GM19467 (cell line): ENCODE measurements around the gene LENG8.
"Not testable (repeated sequence)": the region's sequence is repeated elsewhere in the genome, so short reads cannot be mapped to it uniquely, and the experiment has no call there.

ENCODE experiments used
- ATAC-seq: cut with Tn5 transposase; IDR thresholded peaks from one replicate; pipeline ENCODE4 v1.9.1; 2021; ENCODE audit warnings: mild to moderate bottlenecking, moderate library complexity; ENCODE audit not compliant: unreplicated experiment

Gene LENG8

DNA sequence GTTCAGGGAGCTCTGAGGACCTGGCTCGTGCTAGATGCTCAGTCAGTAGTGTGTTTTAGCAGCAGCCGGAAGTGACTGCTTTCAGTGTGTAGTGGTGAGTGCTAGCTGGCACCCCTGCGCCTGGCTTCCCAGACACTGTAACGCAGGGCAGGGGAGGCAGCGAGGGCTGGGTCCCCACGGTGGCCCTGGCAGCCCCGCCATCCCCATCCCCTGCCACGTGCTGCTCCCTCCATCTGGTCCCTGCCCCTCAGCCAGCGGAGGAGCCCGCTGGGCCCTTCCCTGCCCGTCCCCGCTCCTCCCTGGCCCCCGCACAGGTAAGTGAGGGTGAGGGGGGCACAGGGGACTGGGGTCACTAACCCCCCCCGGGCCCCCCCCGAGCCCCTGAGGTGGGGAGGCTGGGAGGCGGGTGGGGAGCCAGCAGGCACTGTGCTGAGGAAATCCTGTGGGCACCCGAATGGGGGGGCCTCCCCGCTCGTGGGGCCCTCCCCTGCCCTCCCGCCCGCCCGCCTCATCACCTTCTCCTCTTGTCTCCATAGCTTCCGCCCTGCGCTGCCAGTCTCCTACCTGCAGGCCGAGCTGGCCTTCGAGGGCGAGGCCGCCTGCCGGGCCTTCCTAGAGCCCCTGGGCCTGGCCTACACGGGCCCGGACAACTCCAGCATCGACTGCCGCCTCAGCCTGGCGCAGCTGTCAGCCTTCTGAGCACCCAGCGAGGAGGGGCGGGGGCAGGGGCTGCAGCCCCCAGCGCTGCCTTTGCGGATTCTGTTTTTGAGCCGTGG, 11.4 kb downstream of the LENG8 start:
- no peak for ATAC-seq

DNA sequence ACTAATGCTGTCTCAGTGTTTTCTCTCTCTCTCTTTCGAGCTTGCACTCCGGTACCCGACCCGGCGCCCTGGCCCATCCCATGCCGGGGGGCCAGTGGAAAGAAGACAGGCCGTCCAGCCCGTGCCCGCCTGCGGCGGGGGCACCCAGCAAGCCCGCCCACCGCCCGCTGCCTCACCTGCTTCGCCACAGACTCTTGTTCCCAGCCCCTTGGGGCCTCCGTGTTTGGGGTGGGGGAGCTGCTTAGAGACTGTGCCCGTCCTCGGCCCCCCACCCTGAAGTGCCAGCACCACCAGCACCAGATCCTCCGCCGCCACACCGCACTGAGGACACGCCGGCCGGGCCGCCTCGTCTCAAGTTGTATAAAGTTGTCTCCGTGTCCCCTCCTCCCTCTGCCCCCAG, 12.2 kb downstream of the LENG8 start:
- no peak for ATAC-seq

DNA sequence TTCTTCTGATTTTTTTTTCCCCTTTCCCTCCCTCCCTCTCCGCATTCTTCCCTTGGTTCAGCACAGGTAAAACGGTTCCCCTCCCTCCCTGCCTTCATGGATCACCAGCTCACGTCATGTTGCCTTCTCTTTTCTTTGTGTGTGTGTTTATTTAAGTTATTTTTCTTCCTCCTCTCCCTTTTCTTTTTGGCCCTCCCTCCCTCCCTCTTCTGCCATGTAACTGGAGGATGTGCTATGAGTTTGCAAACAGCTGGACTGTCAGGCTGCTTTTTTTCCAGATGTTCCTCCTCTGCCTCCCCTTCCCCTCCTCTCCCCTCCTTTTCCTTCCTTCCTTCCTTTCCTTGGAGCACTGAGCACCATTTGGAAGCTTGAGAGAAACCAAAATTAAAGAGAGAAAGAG, 12.6 kb downstream of the LENG8 start:
- no peak for ATAC-seq

DNA sequence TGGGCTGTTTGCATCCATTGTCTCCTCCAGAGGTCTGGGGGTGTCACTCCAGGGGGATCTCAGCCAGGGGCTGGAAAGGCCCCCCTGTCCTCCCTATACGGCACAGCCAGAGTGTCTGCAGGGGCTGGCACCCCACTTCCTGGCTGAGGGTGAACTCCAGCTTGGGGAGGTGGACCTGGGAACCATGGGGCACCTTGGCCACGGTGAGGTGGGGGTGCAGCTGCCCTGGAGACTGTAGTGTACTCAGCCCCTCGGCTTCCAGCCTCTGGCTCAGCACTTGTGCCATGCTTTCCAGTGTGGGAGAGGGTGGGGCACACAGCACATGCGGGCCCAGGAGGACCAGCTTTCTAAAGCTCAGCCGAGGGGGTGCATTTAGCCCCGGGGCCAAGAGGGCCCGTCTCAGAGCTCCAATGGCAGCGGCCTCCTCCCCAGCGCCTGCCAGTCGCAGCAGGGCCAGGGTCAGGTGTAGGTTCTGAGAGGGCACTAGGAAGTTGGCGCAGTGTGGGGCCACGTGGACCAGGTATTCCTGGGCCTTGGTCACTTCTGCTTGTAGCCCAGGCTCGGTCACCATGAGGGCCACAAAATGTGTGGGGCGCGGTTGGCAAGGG, 13.2 kb downstream of the LENG8 start:
- ATAC-seq = no peak

DNA sequence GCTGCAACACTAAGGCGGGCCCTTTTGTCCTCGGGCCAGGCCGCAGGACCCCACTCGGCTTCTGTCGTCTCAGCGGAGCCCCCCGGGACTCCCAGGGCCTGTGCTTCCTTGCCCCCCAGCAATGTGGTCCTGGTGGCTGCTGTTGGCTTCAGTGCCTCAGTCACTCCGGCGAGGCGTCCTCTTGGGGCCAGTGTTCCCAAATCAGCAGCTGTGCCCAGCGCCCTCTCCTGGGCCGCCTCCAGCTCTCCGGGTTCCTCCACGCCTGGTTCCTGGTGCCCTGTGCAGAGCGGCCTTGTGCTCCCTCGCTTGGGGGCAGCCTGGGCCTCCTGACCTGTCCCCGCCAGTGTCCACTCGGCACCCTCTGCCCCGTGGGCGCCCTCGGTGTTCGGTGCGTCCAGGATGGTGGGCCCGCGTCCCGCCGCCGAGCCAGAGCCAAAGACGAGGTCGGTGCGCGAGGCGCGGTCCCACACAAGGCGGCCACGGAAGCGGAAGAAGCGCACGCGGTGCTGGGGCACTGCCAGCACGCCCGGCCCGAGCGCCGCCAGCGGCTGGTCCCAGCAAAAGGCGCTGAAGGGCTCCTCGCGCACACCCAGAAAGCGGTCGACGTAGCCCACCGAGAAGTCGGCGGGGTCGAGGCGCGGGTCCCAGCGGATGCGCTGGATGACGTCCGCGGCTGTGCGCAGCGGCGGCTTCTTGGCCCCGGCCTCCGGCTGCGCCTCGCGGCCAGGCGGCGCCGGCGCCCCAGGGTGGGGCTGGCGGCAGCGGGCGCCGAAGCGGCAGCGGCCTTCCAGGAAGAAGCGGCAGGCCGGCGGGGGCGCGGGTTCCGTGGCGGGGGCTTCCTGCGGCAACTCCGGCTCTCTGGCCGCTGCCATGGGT, 13.9 kb downstream of the LENG8 start:
- ATAC-seq = peak; percentile 11

DNA sequence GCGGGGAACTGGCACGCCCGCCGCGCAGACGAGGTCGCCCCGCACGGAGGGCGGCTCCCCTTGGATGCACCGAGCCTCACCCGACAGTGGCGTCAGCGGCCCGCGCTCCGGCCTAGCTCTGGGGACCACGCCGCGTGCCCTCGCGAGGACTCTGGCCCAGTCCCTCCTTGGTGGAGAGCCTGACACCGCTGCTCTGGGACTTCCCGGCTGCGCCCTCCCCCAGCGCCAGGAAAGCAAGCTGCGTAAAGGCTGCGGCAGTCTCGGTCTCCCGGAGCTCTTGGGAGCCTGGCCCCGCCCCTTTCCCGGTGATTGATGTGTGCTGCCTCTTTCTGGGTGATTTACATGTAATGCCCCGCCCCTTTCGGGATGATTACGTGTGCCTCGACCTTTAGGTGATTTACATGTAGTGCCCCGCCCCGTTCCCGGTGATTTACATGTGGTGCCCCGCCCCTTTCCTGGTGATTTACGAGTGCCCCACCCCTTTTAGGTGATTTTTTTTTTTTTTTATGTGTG, 14.6 kb downstream of the LENG8 start, which contains the start of gene LENG9:
TSS of gene LENG9 (minus strand) at position 248 of the 513 bp plus-strand sequence. CDS start 252 bp downstream, outside the sequence.
- peak; percentile 49 for ATAC-seq

DNA sequence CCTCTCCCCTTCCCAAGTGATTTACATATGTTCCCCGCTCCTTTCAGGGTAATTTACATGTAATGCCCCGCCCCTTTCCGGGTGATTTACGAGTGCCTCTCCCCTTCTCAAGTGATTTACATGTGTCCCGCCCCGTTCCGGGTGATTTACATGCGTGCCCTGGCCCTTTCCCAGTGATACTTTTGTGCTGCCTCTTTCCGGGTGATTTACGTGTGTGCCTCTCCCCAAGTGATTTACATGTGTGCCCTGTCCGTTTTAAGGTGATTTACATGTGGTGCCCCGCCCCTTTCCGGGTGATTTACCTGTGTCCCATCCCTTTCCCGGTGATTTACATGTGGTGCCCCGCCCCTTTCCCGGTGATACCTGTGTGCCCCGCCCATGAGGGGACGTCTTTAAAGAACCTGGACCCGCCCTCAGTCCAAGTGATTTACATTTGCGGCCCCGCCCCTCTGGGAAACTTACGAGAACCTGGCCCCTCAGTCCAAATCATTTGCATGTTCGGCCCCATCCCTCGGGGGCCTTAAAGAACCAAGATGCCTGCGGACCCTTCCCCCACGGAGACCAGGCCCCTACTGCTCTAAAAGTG, 15.1 kb downstream of the LENG8 start:
- ATAC-seq = peak; percentile 45

DNA sequence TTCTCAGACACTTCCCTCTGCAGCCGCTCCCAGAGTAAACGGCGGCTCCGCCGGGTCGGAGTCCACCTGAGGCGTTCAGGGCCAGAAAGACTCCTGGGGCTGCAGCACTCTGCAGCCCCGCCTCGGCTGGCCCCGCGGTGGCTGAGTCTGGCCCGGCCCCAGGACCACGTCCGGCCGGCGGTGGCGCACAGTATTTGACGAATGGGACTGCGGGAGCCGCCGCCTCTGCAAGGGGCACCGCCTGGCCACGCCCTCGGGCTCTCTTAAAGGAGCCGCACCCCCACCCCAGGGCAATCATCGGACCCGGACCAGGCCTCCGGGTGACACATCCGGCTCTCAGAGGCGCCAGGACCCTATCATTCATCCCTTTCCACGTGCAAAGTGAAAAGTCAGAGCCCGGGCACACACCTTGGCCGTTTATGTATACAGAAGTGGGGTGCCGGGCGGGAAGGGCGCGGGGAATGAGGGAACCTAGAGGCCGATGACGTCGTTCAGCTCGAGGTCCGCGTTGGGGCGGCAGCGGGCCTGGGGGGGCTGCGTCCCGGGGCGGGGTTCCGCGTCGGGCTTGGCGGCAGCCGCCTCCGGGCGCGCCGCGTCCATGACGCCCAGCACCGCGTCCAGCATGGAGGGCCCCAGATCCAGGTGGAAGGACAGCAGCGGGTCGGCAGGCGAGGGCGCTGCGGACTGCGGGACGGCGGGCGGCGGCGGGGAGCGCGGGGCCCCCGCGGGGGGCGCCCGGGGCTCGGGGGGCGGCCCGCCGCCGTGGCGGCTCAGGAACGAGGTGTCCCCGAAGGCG, 15.8 kb downstream of the LENG8 start:
- ATAC-seq = peak; percentile 38

DNA sequence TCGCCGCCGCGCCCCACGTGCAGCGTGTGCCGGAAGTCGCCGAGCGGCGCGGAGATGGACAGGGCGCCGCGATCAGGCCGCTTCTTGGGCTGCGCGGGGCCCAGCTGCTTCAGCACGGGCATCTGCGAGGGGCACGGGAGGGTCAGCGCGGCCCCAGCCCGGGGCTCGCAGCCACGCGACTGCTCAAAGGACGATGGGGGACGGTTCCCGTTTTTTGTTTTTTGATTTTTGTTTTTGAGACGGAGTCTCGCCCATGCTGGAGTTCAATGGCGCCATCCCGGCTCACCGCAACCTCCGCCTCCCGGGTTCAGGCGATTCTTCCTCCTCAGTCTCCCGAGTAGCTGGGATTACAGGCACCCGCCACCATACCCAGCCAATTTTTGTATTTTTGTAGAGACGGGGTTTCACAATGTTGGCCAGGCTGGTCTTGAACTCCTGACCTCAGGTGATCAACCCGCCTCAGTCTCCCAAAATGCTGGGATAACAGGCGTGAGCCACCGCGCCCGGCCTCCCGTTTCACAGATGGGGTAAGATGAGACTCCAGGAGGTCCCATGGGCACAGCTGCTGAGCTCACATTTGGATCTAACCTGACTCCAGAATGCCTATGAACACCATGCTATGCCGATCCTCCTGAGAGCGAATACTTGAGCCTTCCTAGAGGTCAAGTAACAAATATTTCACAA, 16.6 kb downstream of the LENG8 start:
- ATAC-seq = no peak

DNA sequence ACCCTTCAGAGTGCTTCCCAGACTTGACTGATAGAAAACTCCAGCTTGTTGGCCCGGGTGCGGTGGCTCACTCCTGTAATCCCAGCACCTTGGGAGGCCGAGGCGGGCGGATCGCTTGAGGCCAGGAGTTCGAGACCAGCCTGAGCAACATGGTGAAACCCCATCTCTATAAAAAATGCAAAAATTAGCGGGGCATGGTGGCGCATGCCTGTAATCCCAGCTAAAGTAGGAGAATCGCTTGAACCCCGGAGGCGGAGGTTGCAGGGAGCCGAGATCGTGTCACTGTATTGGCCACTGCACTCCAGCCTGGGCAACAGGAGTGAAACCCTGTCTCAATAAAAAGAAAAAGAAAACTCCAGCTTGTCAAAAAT, 17.1 kb downstream of the LENG8 start:
- ATAC-seq = not testable (repeated sequence)

DNA sequence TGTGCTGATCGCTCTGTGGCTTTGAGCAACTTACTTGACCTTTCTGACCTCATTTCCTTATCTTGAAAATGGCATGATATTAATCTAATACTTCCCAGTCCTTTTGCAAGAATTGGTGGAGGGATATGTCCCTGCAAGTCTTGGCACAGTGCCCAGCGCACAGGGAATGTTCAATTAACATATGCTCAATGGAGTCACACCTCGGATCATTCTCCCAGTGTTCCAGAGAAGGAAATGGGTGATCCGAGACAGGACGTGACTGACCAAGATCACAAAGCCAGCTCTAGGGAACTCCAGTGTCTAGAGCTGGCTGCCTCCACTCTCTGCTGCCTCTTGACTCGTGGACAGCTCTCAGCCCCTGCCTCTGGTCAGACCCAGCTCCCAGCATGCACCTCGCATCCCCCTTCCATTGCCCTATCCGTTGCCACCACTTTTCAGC, 20.5 kb downstream of the LENG8 start:
- ATAC-seq = no peak

DNA sequence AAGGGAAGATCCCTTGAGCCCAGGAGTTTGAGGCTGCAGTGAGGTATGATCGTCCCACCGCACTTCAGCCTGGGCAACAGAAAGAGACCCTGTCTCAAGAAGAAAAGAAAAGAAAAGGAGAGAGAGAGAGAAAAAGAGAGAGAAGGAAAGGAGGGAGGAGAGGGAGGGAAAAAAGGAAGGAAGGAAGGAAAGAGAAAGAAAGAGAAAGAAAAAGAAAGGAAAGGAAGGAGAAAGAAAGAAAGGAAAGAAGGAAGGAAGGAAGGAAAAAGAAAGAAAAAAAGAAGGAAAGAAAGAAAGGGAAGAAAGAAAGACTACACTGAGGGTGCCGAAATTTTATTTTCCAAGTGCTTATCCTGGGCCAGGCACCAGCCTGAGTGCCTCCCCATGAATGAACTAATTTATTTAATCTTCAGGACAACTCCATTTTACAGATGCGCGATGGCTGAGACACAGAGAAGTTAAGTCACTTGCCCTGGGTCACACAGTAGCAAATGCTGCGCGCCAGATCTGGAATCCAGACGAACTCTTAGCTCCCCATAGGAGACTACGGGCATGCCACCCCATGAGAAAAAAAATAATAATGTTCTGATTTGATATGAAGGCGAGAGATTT, 21.4 kb downstream of the LENG8 start:
- ATAC-seq = no peak

DNA sequence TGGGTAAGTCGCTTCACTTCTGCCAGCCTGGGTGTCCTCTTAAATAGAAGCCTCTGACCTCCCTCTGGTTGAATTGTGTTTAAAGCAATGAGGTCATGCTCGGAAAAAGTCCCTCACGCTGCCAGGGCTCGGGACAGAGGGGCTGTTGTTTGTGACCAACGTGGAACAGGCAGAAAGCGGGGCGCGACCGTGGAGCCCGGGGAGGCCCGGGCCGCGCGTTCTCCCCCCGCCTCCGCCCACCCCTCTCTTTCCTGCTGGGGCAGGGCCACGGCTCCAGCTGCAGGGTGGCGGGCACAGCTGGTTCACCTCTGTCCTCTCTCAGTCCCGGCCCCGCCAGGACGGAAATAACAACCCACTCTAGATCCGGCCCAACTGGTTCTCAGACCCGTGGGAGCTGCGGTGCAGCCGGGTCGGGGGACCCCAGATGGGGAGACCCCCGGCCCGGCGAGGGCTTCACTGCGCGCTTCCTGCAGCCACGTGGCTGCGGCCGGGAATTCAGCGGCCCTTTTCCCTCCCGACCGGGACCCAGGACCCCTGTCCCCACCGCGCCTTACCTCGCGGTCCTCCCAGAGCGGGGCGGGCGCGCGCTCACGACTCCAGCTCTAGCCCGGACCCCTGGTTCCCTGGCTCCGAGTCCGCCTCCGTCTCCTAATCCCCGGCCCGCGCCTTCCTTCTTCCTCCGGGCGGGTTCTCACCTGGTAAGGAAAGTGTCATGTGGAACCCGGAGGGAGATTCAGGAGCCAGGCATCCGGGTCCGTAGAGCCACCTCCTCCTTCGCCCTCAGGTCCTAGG, 22.2 kb downstream of the LENG8 start:
- ATAC-seq = no peak

DNA sequence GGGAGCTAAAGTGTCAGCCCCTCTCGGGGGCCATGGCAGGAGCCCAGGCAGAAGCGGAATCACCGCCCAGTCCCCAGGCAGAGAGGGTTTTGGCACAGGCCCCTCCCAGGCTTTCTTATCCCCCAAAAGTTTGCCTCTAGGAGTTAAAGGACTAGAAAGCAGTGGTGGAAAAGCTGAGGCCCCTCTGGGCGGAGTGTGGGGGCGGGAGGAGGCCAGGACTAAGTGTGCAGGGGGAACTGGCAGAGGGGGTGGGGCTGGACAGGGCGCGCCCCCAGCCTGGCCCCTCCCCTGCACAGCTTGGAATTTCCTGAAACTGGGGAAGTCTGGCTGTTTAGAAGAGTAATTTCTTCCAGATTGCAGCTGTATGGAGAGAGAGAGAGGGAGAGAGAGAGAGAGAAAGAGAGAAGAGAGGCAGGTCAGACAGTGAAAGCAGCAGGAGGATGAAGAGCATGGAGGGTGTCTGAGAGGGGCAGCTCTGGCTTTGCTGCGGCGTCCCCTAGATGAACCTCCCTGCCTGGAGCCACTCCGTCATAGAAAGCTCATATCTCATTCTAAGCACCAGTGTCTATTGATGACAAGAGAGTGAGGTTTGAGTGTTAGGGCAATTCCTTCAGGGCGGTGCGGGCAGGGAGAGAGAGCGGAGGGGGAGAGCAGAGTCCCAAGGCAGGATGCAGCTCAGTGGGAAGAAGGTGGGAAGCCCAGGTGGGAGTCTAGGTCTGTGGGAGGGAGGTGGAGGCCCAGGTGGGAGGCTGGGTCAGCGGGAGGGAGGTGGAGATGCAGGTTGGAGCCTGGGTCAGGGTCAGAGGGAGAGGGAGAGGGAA, 24.3 kb downstream of the LENG8 start, which contains the start of gene CDC42EP5:
TSS of gene CDC42EP5 (minus strand) at position 226 of the 821 bp plus-strand sequence. CDS start 7,749 bp downstream, outside the sequence.
- no peak for ATAC-seq

DNA sequence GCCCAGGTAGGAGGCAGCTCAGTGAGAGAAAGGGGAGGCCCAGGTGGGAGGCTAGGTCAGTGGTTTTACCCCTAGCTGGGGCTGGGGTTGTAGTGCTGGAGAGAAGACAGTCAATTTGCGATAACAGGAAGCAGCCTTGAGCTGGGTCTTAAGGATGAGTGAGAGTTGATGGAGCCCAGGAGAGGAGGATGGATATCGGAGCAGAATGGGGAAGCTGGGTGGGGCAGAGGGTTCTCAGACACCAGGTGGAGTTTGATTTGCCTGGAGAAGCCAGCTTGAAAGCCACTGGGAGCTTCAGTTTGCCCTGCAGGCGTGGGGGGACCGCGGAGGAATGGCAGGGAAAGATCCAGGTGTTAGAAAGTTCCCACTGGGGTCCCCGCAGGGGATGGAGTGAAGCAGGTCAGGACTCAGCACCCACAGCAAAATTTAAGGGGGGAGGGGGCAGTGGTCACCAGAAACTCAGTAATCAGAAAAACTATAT, 24.9 kb downstream of the LENG8 start:
- ATAC-seq = no peak

DNA sequence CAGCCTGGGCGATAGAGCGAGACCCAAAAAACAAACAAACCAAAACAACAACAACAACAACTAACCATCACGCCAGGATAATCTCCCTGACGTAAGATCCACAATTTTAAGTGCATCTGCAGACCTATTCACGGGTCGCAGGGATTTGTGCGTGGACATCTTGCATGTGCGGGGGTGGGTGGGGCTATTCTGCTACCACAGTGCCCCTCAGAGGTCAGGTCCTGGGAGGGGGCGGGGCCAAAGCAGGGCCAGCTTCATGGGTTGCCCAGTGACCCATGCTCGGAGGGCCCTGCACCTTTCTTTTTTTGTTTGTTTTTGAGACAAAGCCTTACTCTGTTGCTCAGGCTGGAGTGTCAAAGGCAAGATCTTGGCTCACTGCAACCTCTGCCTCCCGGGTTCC, 26.7 kb downstream of the LENG8 start:
- no peak for ATAC-seq

DNA sequence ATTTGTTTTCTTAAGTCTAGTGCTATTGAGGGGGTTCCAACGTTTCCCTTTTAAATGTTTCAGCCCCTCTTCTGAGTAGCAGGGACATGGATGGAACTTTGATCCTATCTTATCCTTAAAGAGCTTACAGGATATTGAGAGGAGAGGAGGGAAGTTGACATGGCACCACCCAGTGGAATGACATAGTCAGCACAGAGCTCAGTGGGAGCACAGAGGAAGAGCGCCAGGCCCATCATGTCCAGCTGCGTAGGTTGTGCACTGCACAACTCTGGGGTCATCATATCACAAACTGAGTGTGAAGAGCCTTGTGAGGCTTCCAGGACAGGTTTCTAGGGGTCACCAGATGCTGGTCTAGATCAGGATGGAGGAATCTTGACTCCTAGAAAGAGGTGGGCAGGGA, 28.7 kb downstream of the LENG8 start:
- ATAC-seq = no peak
